OCI-LY3 (cell line): Measurements from ENCODE around the gene SLC17A9.

Experiments
- H2AFZ ChIP-seq: fragments of 200-600, 300-600 bp; shearing (Covaris generic); 2 replicates; pipeline ENCODE4 v1.6.0; 2014; ENCODE audit warnings: antibody characterized with exemption, low read depth, low read length
- H3K27ac ChIP-seq: fragments of 200-600, 300-600 bp; sonication (generic); 2 replicates; pipeline ENCODE4 v1.5.1; 2014; ENCODE audit warnings: mild to moderate bottlenecking, low read length, moderate library complexity, mixed read lengths
- H3K27me3 ChIP-seq: fragments of 200-600, 300-600 bp; sonication (generic); 2 replicates; pipeline ENCODE4 v1.6.1; 2014; ENCODE audit warnings: low read depth, low read length, mixed read lengths
- H3K36me3 ChIP-seq: fragments of 200-600, 300-600 bp; sonication (generic); replicated peaks from 2 replicates; pipeline ENCODE3; 2014; ENCODE audit warnings: low read depth, low read length, mixed read lengths
- H3K4me1 ChIP-seq: fragments of 300-600, 200-600 bp; sonication (generic); 2 replicates; pipeline ENCODE4 v1.6.1; 2014; ENCODE audit warnings: low read length, mixed read lengths
- H3K4me2 ChIP-seq: fragments of 200-600, 300-600 bp; sonication (generic); 2 replicates; pipeline ENCODE4 v1.6.1; 2014; ENCODE audit warnings: low read length, mixed read lengths
- H3K4me3 ChIP-seq: fragments of 300-600, 200-600 bp; sonication (generic); 2 replicates; pipeline ENCODE4 v1.5.1; 2014; ENCODE audit warnings: antibody characterized with exemption, mild to moderate bottlenecking, low read length, moderate library complexity
- H3K79me2 ChIP-seq: fragments of 300-600, 200-600 bp; shearing (Covaris generic); 2 replicates; pipeline ENCODE4 v1.6.1; 2014; ENCODE audit warnings: mild to moderate bottlenecking, low read length, mixed read lengths
- H3K9ac ChIP-seq: fragments of 300-600, 200-600 bp; shearing (Covaris generic); 2 replicates; pipeline ENCODE4 v1.6.0; 2014; ENCODE audit warnings: mild to moderate bottlenecking, low read length, moderate library complexity
- H3K9me3 ChIP-seq: fragments of 200-600, 300-600 bp; shearing (Covaris generic); 2 replicates; pipeline ENCODE4 v1.6.1; 2014; ENCODE audit warnings: low read length, mixed read lengths; ENCODE audit not compliant: insufficient read depth
- H4K20me1 ChIP-seq: fragments of 200-600, 300-600 bp; sonication (generic); 2 replicates; pipeline ENCODE4 v1.6.1; 2016; ENCODE audit warnings: low read length, mixed read lengths; ENCODE audit not compliant: insufficient read depth
- EZH2phosphoT487 ChIP-seq: fragments of 200-600 bp; shearing (Covaris generic); IDR thresholded peaks from 2 replicates; pipeline ENCODE4 v1.6.1; 2018; ENCODE audit warnings: antibody characterized with exemption, mixed run types, low read depth
- TF ChIP-seq, protein P1 (sequence below): fragments of 200-600, 300-600 bp; sonication (generic); IDR thresholded peaks from 2 replicates; pipeline ENCODE4 v1.5.1; 2014; ENCODE audit warnings: antibody characterized with exemption, low read length, low read depth

Gene SLC17A9

DNA sequence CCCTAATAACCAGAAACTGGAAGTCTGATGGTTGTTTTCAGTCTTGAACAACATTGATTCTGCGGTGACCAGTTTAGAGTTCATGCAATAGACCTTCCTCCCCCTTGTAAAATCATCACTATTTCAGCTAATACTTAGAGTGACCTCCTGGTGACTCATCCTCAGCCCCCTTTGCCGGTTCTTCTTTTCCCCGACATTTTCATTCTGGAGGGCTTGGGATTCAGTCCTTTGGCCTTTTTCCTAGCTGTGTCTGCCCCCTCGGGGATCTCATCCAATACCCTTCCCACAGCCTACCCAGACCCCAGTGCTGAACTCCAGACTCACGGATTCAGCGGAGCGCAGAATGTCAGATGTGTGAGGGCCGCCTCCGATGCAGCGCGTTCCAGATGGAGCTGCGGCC, 61.8 kb downstream of the SLC17A9 start:
- H3K4me3 ChIP-seq: no peak overlapping the region
- no peak overlapping the region for H3K9ac ChIP-seq
- H3K27me3 ChIP-seq: peaks cover 7% of the 10 kb centered on the region; the same call in 1 of the 2 replicates

DNA sequence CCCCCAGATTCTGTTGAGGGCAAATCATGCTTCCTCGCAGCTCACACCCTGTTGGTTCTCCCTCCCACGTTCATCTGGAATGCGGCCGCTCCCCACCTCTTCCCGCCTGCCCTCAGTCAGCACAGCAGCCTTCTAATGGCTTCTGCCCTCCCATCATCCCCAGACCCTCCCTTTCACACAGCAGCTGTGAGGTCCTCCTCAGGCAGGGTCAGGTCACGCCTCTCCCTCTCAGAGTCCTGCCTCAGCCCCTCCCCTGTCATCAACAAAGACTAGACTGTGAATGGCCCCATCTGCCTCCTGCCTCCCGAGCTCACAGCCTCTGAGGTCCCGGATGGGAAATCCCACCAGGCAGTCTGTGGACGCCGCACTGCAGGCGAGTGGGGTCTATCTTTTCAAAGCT, 62.2 kb downstream of the SLC17A9 start:
- Histone ChIP-seq H3K4me1 (peaks cover 30% of the 10 kb centered on the region), H3K4me3 (no peak overlapping the region), H4K20me1 (no peaks in the 10 kb centered on the region), H3K4me2 (no peak overlapping the region), H3K79me2 (no peaks in the 10 kb centered on the region), H3K9ac (no peak overlapping the region), H3K9me3 (peaks cover 9% of the 10 kb centered on the region), H2AFZ (no peak overlapping the region), H3K36me3 (peaks cover 6% of the 10 kb centered on the region), H3K27me3 (peaks cover 9% of the 10 kb centered on the region; the same call in 1 of the 2 replicates), H3K27ac (no peak overlapping the region)
- no peak for TF ChIP-seq EZH2phosphoT487
- TF ChIP-seq, protein P1, sequence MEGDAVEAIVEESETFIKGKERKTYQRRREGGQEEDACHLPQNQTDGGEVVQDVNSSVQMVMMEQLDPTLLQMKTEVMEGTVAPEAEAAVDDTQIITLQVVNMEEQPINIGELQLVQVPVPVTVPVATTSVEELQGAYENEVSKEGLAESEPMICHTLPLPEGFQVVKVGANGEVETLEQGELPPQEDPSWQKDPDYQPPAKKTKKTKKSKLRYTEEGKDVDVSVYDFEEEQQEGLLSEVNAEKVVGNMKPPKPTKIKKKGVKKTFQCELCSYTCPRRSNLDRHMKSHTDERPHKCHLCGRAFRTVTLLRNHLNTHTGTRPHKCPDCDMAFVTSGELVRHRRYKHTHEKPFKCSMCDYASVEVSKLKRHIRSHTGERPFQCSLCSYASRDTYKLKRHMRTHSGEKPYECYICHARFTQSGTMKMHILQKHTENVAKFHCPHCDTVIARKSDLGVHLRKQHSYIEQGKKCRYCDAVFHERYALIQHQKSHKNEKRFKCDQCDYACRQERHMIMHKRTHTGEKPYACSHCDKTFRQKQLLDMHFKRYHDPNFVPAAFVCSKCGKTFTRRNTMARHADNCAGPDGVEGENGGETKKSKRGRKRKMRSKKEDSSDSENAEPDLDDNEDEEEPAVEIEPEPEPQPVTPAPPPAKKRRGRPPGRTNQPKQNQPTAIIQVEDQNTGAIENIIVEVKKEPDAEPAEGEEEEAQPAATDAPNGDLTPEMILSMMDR: no peak

More for the DNA sequence above, 61.8 kb downstream of the SLC17A9 start:
- peaks cover 9% of the 10 kb centered on the region for H3K9me3 ChIP-seq
- H3K36me3 ChIP-seq: peaks cover 6% of the 10 kb centered on the region
- no peaks in the 10 kb centered on the region for H3K79me2 ChIP-seq
- no peak overlapping the region for H3K27ac ChIP-seq
- H3K4me1 ChIP-seq: peaks cover 33% of the 10 kb centered on the region
- TF ChIP-seq, protein P1: no peak
- TF ChIP-seq EZH2phosphoT487: no peak
- H2AFZ ChIP-seq: no peak overlapping the region
- H3K4me2 ChIP-seq: no peak overlapping the region
- no peaks in the 10 kb centered on the region for H4K20me1 ChIP-seq

DNA sequence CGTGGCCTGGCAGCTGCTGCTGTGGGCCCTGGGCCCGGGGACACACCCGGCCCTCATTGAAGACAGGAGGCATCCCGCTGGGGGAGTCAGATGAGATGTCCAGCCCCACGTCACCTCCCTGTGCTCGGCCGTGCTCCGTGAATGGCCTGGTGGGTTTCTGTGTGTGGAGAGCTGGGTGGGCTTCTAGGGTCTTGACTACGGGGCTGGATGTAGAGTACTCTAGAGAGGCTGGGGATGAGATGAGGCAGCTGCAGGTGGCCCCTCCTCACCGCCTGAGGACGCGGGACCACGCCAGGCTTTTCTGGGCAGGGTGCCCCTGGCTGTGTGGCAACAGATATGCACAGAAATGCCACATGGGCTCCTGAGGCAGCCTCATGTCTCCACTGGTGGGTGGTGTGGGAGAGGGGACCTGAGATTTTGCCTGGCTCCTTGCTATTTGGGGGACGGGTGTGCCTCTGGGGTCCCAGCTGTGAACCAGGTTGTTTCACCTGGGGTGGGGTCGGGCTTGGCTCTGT, 62.7 kb downstream of the SLC17A9 start:
- TF ChIP-seq, protein P1: no peak
- no peak for TF ChIP-seq EZH2phosphoT487
- Histone ChIP-seq H2AFZ (no peak overlapping the region), H3K36me3 (peaks cover 6% of the 10 kb centered on the region), H3K27ac (no peak overlapping the region), H3K79me2 (no peaks in the 10 kb centered on the region), H3K4me2 (no peak overlapping the region), H3K4me1 (peaks cover 25% of the 10 kb centered on the region), H3K9ac (no peak overlapping the region), H3K27me3 (peaks cover 9% of the 10 kb centered on the region; the same call in 1 of the 2 replicates), H3K9me3 (peaks cover 9% of the 10 kb centered on the region), H4K20me1 (no peaks in the 10 kb centered on the region), H3K4me3 (no peak overlapping the region)

DNA sequence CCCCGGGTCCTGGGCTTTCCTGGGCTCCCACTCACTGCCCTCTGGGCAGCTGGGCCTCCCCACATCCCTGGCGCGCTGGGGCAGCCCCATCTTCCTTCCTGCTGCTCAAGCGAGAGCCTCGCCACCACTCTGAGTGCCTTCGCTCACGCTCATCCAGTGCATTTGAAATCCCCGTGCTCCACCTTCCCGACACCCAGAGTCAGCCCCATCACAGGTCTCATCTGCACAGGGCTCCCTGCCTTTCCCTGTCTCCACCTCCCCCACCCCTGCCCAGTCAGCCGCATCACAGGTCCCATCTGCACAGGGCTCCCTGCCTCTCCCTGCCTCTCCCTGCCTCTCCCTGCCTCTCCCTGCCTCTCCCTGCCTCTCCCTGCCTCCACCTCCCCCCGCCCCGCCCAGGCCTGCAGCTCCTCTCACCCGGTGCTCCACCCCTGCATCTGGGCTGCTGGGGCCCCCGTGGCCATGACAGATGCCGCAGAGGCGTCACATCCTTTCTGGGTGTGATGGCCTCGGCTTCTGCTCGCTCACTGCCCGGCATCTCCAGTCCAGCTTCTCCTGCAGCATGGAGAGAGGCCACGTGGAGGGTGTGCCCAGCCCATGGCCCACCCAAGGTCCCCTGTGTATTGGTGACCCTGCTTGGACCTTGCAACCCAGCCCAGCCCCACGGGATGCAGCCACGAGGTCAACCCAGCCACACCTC, 63.3 kb downstream of the SLC17A9 start:
- peaks cover 6% of the 10 kb centered on the region for H3K36me3 ChIP-seq
- no peak overlapping the region for H3K4me3 ChIP-seq
- peaks cover 20% of the 10 kb centered on the region for H3K4me1 ChIP-seq
- TF ChIP-seq, protein P1: no peak
- TF ChIP-seq EZH2phosphoT487: no peak
- peaks cover 9% of the 10 kb centered on the region for H3K9me3 ChIP-seq
- H3K4me2 ChIP-seq: no peak overlapping the region
- no peaks in the 10 kb centered on the region for H4K20me1 ChIP-seq
- no peak overlapping the region for H3K9ac ChIP-seq
- peaks cover 9% of the 10 kb centered on the region; the same call in 1 of the 2 replicates for H3K27me3 ChIP-seq
- H3K27ac ChIP-seq: no peak overlapping the region
- no peak overlapping the region for H2AFZ ChIP-seq
- no peaks in the 10 kb centered on the region for H3K79me2 ChIP-seq
